TTC549 (cell line): Measurements from ENCODE around the gene KRTAP2-3.
"Not testable (repeated sequence)": the region's sequence is repeated elsewhere in the genome, so short reads cannot be mapped to it uniquely, and the experiment has no call there.

Source experiments
- FAIRE-seq: peaks from 2 replicates; lab custom pipeline; 2012; peaks lifted over from hg19 to GRCh38; lab: Jason Lieb, UNC

Gene KRTAP2-3, protein sequence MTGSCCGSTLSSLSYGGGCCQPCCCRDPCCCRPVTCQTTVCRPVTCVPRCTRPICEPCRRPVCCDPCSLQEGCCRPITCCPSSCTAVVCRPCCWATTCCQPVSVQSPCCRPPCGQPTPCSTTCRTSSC

DNA sequence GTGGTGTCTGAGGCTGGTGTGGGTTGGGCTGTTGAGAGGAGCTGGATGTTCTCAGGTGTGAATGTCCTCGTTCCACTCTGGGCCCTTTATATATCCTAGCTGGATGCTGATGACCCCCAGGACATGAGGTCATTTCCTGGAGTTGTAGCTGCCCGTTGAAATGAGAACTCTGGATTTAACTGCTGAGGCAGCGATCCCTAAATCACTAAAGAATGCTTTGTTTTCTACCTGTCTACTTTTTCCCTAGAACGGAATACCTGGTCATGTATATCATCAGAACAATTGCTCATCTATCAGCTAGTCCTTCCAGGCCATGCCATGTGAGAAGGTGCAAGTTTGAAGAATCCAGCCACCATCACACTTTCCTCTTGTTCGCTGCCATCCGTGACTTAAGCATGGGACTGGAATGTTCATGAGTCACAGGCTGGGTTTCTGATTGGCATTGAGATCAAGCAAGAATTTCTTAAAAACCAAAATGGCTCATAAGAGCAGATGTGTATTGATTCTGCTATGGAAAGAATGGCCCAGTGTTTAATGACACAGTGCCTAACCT lies at the start of gene KRTAP2-3:
Gene KRTAP2-3 (minus strand): TSS at position 63 of the 553 bp plus-strand sequence. CDS start 64 bp downstream, outside the sequence.
- FAIRE-seq = no peak

DNA sequence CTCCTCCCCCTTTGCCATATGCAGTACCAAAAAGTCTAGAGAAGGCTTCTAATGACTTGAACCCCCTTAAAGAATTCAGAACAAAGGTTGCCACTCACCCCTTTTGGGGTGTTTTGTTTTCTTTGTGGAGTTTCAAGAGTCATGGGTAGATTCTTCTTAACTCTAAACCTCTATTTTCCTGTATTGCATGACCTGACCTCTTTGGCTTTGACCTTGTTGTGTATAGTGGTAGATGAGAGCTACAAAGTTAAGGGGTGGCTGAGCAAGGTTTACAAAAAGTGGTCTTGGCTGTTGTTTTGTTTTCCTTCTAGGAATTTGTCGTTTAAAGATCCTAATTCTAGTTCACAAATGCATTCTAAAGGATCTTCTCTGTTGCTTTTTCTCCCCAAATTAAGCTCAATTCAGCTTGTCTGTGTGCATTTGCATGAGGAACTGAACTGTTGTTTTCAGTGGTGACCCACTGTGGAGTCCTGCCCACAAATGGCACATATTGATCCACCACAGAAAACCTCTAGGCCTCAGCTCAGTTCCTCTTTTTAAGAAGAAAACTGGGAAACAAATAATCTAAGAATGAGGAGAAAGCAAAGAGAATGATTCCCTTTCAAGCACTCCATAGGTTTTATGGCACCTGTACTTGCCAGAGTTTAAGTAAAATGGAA lies 48.9 kb upstream of the KRTAP2-3 start:
- not testable (repeated sequence) for FAIRE-seq

DNA sequence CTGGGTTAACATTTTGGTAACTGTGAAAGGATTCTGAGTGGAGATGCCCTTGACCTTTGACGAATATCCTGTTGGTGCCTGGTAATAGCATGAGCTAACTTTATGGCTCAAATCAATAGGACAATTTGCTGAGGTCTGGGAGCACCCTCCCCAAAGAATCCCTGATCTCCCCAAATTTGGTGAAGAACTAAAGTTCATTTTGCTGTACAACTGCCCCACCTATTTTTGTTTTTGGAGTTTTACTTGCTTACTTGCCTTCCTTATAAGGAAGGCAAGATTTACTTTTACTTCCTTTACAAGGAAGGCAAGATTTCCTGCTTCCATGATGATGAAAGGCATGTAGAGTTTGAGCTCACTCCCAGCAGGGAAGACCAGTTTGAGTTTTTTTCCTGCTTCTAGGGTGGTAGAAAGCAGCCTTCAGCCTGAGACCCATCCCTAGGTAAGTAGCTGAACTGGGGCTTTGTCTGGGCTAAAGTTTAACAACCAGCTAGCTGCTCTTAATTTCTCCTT lies 48.1 kb upstream of the KRTAP2-3 start:
- FAIRE-seq = no peak

DNA sequence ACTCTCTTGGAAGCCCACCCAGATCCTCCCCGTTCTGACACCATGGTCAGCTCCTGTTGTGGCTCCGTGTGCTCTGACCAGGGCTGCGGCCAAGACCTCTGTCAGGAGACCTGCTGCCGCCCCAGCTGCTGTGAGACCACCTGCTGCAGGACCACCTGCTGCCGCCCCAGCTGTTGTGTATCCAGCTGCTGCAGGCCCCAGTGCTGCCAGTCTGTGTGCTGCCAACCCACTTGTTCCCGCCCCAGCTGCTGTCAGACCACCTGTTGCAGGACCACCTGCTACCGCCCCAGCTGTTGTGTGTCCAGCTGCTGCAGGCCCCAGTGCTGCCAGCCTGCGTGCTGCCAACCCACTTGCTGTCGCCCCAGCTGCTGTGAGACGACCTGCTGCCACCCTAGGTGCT lies 45.4 kb upstream of the KRTAP2-3 start, which contains the start of gene KRTAP4-9:
Gene KRTAP4-9 (plus strand): TSS at position 43 of the 400 bp plus-strand sequence. CDS start 0 bp downstream, at position 43.
- not testable (repeated sequence) for FAIRE-seq

DNA sequence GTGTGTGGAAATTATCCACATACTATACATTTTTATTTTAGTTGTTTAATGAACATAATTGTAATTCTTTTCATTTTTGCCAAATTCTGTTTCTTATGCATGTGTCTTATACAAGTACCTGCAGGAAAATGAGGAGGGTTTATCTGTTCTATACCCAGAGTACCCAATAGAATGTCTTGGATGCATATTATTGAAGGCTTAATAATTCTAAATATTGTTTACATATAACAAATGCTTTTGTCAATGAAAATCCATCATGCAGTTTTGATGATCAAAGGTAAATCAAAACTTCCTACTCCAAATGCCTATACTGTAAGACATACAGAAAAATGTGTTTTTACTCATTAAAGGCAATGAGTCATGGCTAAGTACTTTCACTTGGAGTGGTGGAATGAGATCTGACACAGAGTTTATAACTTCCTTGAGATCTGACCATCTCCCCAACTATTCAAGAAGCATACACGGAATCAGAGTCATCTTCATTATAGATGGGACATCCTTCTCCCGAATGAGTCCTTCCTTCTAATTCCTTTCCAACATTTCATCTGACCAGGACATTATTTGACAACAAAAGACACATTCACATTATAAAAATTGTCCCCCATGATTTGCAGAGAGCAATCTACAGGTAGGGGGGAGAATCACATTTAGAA lies 44.6 kb upstream of the KRTAP2-3 start:
- not testable (repeated sequence) for FAIRE-seq

DNA sequence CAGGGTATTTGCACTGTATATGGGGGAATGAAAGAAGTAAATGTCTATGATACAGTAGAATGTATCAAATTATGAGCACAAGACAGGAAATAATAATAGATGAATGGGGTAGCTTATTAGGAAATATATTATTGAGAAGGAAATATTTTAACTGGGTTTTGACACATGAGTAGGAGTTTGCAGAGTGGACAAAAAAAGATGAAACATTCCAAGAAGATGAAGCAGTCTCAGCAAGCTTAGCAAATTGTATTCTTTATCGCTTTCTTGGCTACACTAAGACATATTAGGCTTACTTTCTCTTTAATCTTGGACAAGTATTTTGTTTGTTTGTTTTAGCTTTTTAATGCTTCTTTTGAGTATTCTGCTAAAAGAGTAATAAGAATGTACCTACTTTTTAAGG lies 44.0 kb upstream of the KRTAP2-3 start:
- FAIRE-seq = no peak

DNA sequence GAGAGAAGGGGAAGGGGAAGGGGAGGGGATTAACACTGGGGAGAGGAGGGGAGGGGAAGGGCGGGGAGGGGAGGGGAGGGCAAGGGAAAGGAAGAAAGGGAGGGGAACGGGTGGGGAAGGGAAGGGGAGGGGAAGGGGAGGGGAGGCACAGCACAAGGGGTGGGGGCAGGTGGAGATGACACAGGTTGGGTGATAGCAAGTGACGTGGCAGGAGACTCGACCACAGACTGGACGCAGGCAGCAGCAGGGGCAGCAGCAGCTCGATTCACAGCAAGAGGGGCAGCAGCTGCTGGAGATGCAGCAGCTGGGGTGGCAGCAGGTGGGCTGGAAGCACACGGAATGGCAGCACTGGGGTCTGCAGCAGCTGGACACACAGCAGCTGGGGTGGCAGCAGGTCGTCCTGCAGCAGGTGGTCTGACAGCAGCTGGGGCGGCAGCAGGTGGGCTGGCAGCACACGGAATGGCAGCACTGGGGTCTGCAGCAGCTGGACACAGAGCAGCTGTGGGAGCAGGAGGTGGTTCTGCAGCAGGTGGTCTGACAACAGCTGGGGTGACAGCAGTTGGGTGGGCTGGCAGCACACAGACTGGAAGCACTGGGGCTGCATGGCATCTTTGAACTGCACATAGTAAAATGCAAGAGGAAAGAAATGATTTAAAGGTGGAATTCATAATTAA lies 41.8 kb upstream of the KRTAP2-3 start, which contains the start of gene KRTAP4-16:
Gene KRTAP4-16 (minus strand): TSS at position 624 of the 674 bp plus-strand sequence. CDS start 0 bp downstream, at position 624.
- no peak for FAIRE-seq

DNA sequence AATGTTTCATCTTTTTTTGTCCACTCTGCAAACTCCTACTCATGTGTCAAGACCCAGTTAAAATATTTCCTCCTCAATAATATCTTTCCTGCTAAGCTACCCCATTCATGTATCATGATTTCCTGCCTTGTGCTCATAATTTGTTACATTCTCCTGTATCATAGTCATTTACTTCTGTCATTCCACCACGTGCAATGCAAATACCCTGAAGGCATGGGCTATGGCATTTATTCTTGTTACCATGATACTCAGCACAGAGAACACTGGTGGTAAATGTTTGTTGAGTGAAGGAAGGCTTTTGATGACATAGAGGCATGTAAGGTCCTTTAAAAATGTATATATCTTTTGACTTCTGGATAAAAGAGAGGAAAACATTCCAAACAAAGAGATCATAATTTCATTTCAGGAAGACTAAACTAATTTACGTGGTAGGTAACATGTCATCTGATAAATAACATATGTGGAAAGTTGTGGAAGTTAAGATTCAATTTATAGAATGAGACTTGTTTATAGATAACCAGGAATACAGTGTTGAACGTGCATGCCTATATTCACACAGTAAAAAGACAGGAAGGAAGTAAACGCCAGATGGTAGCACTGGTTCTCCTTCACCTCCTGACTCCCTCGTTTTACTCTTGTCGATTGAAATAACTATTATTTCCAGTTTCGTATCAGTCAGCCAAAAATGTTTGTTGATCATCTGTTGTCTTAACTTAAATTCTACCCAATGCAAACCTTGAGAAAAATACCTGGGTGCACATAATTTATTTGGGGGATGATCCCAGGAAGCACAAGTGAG lies 40.0 kb upstream of the KRTAP2-3 start:
- FAIRE-seq = not testable (repeated sequence)

DNA sequence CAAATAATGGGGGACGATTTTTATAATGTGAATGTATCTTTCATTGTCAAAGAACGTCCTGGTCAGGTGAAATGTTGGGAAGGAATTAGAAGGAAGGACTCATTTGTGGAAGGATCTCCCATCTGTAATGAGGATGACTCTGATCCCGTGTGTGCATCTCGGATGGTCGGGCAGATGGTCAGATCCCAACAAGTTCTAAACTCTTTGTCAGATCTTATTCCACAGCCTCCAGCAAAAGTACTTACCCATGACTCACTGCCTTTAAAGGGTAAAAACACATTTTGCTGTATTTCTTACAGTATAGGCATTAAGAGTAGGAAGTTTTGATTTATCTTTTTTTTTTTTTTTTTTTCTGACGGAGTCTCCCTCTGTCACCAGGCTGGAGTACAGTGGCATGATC lies 38.6 kb upstream of the KRTAP2-3 start:
- FAIRE-seq = no peak

DNA sequence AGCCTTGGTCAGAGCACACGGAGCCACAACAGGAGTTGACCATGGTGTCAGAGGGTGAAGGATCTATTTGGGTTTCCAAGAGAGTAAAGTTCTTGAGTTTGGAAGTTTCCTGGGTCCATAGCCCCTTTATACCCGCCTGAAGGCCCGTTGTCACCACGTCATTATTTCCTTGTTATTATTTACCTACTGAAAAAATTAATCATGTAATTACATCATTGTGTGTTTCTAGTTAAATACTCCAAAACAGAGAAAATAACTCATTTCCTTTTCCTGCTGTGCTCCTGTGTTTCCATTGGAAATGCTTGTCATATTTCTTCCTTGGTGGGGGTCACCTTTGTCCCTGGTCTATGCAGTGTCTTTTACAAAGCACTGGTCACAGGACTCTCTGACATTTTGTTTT lies 38.1 kb upstream of the KRTAP2-3 start, which contains the start of gene KRTAP4-8:
Gene KRTAP4-8 (minus strand): TSS at position 101 of the 400 bp plus-strand sequence. CDS start 58 bp downstream, at position 43.
- no peak for FAIRE-seq

DNA sequence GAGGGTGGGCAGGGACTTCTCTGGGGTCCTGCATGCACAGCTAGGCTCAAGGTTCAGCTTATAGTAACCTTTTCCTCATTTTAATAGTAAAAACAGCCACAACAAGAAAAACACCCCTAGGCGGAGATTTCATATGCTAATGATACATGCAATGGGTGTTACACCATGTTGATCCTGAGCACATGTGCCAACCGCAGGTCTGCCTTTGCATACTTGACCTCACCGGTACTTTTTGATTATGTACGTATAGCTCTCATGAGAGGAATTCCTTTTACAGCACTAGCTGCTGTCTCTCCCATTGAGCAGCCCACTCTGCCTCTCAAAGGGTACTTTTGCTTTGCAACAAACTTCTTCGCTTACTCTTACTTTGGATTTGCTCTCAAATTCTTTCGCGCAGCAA lies 36.1 kb upstream of the KRTAP2-3 start:
- FAIRE-seq = no peak

DNA sequence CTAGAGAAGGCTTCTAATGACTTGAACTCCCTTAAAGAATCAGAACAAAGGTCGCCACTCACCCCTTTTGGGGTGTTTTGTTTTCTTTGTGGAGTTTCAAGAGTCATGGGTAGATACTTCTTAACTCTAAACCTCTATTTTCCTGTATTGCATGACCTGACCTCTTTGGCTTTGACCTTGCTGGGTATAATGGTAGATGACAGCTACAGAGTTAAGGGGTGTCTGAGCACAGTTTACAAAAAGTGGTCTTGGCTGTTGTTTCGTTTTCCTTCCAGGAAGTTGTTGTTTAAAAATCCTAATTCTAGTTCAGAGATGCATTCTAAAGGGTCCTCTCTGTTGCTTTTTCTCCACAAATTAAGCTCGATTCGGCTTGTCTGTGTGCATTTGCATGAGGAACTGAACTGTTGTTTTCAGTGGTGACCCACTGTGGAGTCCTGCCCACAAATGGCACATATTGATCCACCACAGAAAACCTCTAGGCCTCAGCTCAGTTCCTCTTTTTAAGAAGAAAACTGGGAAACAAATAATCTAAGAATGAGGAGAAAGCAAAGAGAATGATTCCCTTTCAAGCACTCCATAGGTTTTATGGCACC lies 28.9 kb upstream of the KRTAP2-3 start:
- not testable (repeated sequence) for FAIRE-seq

DNA sequence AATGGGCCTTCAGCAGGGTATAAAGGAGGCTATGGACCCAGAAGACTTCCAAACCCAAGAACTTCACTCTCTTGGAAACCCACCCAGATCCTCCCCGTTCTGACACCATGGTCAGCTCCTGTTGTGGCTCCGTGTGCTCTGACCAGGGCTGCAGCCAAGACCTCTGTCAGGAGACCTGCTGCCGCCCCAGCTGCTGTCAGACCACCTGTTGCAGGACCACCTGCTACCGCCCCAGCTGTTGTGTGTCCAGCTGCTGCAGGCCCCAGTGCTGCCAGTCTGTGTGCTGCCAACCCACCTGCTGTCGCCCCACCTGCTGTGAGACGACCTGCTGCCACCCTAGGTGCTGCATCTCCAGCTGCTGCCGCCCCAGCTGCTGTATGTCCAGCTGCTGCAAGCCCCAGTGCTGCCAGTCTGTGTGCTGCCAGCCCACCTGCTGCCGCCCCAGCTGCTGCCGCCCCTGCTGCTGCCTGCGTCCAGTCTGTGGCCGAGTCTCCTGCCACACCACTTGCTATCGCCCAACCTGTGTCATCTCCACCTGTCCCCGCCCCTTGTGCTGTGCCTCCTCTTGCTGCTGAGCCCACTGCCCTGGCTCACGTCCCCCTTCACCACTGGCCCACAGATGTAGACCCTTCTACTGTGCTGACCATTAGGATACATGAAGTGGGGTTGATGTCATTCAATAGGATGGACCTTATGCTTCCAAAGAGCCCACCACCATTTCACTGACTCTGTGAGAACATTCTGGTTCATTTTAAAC lies 24.4 kb upstream of the KRTAP2-3 start, which contains the start of gene KRTAP4-7:
Gene KRTAP4-7 (plus strand): TSS at position 51 of the 757 bp plus-strand sequence. CDS start 57 bp downstream, at position 108.
- FAIRE-seq = not testable (repeated sequence)

DNA sequence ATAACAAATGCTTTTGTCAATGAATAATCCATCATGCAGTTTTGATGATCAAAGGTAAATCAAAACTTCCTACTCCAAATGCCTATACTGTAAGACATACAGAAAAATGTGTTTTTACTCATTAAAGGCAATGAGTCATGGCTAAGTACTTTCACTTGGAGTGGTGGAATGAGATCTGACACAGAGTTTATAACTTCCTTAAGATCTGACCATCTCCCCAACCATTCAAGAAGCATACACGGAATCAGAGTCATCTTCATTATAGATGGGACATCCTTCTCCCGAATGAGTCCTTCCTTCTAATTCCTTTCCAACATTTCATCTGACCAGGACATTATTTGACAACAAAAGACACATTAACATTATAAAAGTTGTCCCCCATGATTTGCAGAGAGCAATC lies 23.5 kb upstream of the KRTAP2-3 start:
- FAIRE-seq = not testable (repeated sequence)

DNA sequence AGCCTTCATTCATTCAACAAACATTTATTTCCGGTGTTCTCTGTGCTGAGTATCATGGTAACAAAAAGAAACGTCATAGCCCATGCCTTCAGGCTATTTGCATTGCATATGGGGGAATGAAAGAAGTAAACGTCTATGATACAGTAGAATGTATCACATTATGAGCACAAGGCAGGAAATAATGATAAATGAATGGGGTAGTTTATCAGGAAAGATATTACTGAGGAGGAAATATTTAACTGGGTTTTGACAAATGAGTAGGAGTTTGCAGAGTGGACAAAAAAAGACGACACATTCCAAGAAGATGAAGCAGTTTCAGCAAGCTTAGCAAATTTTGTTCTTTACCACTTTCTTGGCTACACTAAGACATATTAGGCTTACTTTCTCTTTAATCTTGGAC lies 22.7 kb upstream of the KRTAP2-3 start:
- FAIRE-seq = no peak

DNA sequence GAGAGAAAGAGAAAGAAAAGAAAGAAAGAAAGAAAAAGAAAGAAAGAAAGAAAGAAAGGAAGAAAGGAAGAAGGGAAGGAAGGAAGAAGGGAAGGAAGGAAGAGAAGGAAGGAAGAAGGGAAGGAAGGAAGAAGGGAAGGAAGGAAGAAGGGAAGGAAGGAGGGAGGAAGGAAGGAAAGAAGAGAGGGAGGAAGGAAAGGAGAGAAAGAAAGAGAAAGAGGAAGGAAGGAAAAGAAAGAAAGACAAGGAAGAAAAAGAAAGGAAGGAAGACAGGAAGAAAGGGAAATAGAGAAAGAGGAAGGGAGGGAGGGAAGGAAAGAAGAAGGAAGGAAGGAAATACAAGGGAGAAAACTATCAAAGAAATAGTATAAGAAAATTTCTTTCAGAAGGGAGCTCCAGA lies 16.9 kb upstream of the KRTAP2-3 start:
- FAIRE-seq = no peak

DNA sequence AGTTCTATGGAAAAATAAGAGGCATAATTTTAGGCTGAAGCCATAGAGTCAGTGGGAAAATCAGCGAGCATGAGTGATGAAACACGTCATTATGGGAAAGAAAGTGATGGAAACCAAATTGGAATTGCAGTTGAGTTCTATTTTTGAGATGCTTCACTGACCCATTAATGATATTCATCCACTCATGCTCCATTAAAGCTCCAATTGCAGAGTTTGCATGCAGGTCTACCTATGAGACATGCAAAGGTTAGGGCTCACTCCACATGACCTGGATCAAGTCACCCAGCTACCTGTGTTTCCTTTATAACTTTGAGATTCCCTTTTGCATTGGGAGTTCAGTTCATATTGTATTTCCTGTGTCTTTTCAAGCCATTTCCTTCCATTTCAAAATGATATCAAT lies 13.8 kb upstream of the KRTAP2-3 start:
- no peak for FAIRE-seq

DNA sequence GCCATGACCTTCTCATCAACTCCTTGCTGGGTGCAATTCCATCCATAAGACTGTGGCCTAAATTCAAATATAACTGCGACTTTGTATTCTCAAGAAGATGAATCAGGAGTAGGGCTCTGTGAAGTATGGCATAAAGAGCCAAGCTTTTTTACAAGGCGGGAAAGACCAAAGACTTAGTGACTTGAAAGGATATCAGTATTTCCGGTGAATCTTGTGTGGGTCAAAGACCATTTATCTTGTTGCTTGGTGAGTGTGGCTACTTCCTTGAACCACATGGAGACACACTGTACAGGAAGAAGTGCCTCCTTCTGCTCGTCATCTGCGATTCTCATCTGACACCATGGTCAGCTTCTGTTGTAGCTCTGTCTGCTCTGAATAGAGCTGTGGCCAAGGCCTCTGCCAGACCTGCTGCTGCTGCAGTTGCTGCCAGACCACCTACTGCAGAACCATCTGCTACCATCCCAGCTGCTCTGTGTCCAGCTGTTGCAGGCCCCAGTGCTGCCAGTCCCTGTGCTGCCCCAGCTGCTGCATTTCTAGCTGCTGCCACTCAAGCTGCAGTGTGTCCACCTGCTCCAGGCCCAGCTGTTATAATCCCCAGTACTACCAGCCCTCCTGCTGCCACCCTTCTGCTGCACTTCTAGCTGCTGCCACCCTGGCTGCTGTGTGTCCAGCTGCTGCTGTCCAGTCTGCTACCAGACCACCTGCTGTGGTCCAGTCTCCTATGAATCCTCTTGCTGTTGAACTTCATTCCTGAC lies 11.9 kb upstream of the KRTAP2-3 start:
- no peak for FAIRE-seq

DNA sequence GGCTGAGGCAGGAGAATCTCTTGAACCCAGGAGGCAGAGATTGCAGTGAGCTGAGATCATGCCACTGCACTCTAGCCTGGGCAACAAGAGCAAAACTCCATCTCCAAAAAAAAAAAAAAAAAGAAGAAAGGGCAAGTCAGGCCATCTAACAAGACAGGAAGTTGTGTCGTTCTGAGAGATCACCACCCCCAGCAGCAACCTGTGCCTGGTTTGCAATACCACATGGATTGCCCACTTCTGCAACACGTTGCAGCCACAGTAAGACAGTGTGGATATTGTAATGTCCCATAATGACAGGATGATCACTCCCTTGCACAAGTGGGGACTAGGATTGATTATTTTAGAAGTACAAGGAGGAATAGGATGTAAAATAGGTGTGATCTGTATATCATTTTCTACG lies 9.1 kb upstream of the KRTAP2-3 start:
- no peak for FAIRE-seq
